Neural crest cell (in vitro differentiated cells): ENCODE data around the gene SETBP1. TPM values are rescaled to one million over a fixed set of nuclear protein-coding genes. Genes with fewer than 3 reads are reported as not detected.

ENCODE experiments used
- DNase-seq: peaks from one replicate; pipeline ENCODE4 v3.0.0; 2021; ENCODE audit warnings: low read depth, mixed read lengths, low spot score
- H3K27ac Mint-ChIP-seq: one replicate; pipeline ENCODE4 v1.8.0; 2021; ENCODE audit warnings: mild to moderate bottlenecking, mixed read lengths; ENCODE audit not compliant: unreplicated experiment
- H3K27me3 Mint-ChIP-seq: 2 replicates; pipeline ENCODE4 v1.8.0; 2021; ENCODE audit warnings: low read depth, mild to moderate bottlenecking, mixed read lengths
- H3K36me3 Mint-ChIP-seq: 2 replicates; pipeline ENCODE4 v1.8.0; 2021; ENCODE audit warnings: low read depth, mild to moderate bottlenecking, mixed read lengths
- H3K4me1 Mint-ChIP-seq: 2 replicates; pipeline ENCODE4 v1.8.0; 2021; ENCODE audit warnings: mixed read lengths
- H3K4me3 Mint-ChIP-seq: one replicate; pipeline ENCODE4 v1.8.0; 2021; ENCODE audit warnings: mild to moderate bottlenecking, mixed read lengths
- H3K9me3 Mint-ChIP-seq: 2 replicates; pipeline ENCODE4 v1.8.0; 2021; ENCODE audit warnings: mixed read lengths
- total RNA-seq: library from RNA; stranded (reverse); gene quantifications from 2 replicates; pipeline ENCODE4 v1.2.1, GENCODE V29; 2021
- TF ChIP-seq, protein P1 (sequence below): fragments of 200-600 bp; sonication (generic); conservative IDR thresholded peaks from 2 replicates; pipeline ENCODE4 v1.5.0; 2021; ENCODE audit warnings: antibody characterized with exemption, mild to moderate bottlenecking

The SETBP1 gene
- total RNA-seq, 1 donor from 2014 or later: 38.9 TPM

DNA sequence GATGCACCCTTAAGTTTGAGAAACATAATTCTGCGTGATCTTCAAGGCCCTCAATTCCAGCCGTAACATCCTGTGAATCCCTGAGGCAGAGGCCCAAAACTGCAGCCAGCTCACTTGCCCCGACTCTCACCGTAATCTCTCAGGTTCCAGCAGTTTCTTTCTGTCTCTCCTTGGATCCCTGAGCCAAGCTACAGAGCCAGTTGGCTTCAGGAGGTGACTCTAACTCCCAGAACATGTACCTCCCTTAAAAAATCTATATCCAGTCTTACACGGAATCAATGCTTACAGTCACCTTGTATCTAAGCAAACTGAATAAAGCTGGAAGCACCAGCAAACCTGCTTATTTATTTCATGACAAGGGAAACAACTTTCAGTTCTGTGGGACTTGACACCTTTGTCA, 300.4 kb downstream of the SETBP1 start:
- Mint-ChIP-seq H3K27ac (no peak overlapping the region), H3K4me3 (no peak overlapping the region), H3K9me3 (no peaks in the 10 kb centered on the region), H3K4me1 (peaks cover 5% of the 10 kb centered on the region), H3K27me3 (no peaks in the 10 kb centered on the region), H3K36me3 (no peaks in the 10 kb centered on the region)
- no peak for DNase-seq
- TF ChIP-seq, protein P1, sequence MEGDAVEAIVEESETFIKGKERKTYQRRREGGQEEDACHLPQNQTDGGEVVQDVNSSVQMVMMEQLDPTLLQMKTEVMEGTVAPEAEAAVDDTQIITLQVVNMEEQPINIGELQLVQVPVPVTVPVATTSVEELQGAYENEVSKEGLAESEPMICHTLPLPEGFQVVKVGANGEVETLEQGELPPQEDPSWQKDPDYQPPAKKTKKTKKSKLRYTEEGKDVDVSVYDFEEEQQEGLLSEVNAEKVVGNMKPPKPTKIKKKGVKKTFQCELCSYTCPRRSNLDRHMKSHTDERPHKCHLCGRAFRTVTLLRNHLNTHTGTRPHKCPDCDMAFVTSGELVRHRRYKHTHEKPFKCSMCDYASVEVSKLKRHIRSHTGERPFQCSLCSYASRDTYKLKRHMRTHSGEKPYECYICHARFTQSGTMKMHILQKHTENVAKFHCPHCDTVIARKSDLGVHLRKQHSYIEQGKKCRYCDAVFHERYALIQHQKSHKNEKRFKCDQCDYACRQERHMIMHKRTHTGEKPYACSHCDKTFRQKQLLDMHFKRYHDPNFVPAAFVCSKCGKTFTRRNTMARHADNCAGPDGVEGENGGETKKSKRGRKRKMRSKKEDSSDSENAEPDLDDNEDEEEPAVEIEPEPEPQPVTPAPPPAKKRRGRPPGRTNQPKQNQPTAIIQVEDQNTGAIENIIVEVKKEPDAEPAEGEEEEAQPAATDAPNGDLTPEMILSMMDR: no peak

DNA sequence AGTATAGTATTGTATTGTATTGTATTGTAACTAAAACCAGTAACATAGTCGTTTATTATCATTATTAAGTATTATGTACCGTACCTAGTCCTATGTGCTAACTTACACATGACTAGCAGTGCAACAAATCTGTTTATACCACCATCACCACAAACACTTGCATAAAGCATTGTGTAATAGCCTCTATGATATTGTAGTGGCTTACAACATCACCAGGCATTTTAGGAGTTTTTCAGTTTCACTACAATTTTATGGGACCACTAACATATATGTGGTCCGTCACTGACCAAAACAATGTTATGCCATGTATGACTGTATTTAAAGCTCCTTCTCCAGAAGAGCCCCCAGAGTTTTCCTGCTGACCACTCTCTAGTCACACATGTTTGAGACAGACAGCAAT, 306.2 kb downstream of the SETBP1 start:
- H3K27me3 Mint-ChIP-seq: no peaks in the 10 kb centered on the region
- peaks cover 5% of the 10 kb centered on the region for H3K9me3 Mint-ChIP-seq
- H3K4me3 Mint-ChIP-seq: no peak overlapping the region

DNA sequence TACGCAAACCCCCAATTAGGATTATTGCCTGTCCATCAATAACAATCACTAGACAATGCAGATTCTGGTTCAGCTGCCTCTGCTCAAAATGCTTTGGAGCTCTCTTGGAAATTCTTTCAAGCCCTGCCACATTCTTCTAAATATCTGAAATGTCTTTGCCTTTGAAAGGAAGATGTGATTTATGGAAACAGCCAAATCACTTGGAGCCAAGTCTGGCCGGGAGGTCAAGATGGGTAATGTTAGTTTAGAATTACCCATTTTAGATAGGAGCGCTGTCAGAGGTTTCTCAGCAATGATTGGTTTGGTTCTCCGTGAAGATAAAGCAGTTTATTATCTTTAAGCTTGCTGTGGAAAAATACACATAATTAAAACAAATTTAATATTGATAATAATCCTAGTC, 306.7 kb downstream of the SETBP1 start:
- H3K4me1 Mint-ChIP-seq: peaks cover 6% of the 10 kb centered on the region
- no peaks in the 10 kb centered on the region for H3K27me3 Mint-ChIP-seq
- no peak overlapping the region for H3K27ac Mint-ChIP-seq
- no peak overlapping the region for H3K4me3 Mint-ChIP-seq
- peaks cover 10% of the 10 kb centered on the region for H3K36me3 Mint-ChIP-seq
- peaks cover 5% of the 10 kb centered on the region for H3K9me3 Mint-ChIP-seq
- TF ChIP-seq, protein P1: no peak
- no peak for DNase-seq

More for the DNA sequence above, 306.2 kb downstream of the SETBP1 start:
- TF ChIP-seq, protein P1: no peak
- peaks cover 6% of the 10 kb centered on the region for H3K4me1 Mint-ChIP-seq
- no peak for DNase-seq
- H3K27ac Mint-ChIP-seq: no peak overlapping the region
- H3K36me3 Mint-ChIP-seq: peaks cover 10% of the 10 kb centered on the region

DNA sequence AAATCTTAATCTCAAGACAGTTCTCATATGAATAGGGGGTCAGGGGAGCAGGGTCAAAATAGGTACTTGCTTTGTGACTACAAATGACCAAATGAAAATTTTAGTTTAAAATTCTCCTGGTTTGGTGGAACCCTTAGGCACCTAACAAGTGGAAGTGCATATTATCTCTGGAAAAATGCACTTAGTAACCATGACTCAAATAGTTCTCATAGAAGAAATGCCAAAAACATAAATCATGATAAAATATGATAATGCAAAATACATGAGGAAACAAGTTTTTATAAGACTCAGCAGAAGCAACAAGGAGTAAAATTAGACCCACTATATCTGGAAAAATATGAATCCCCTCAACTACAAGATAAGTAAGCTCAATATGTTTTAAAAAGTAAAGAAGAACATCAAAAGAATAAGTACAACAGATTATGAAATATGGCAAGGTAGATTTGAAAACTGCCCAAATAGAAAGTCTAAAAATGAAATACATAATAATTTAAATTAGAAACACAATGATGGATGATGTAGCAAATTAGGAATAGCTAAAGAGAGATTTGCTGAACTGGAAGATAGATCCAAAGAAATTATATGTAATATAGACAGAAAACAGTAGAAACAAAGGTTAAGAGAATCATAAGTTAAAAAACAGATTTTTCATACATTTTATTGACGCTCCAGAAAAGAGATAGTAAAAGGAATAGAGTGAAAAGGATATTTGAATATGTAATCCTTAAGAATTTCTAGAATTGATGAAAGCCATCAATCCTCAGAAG, 308.3 kb downstream of the SETBP1 start:
- H3K9me3 Mint-ChIP-seq: peaks cover 5% of the 10 kb centered on the region
- DNase-seq: no peak
- no peak overlapping the region for H3K27ac Mint-ChIP-seq
- H3K4me3 Mint-ChIP-seq: no peak overlapping the region
- no peaks in the 10 kb centered on the region for H3K27me3 Mint-ChIP-seq
- TF ChIP-seq, protein P1: no peak
- peaks cover 6% of the 10 kb centered on the region for H3K4me1 Mint-ChIP-seq
- peaks cover 10% of the 10 kb centered on the region for H3K36me3 Mint-ChIP-seq

DNA sequence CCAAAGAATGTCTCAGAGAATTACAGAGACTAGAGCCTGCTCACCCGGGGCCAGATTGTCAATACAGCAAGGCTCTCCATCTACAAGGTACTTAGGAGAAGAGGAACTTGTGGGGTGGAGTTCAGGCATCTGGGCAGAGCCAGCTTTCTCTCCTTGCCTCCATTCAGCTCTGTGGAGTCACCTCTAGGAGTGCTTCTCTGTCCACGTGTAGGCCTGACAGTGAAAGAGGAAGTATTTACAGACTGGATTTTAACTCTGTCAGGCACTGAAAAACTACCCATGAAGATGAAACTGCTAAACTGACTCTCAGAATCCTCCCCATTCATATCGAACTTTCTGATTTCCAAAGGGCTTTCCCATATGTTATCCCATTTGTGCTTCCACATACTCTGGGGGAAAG, 315.6 kb downstream of the SETBP1 start:
- H3K27ac Mint-ChIP-seq: no peak overlapping the region
- peaks cover 4% of the 10 kb centered on the region for H3K9me3 Mint-ChIP-seq
- peaks cover 15% of the 10 kb centered on the region for H3K36me3 Mint-ChIP-seq
- H3K4me1 Mint-ChIP-seq: no peaks in the 10 kb centered on the region
- TF ChIP-seq, protein P1: no peak
- DNase-seq: no peak
- H3K27me3 Mint-ChIP-seq: no peaks in the 10 kb centered on the region
- H3K4me3 Mint-ChIP-seq: no peak overlapping the region
